ENCODE results near the gene IQSEC1.

DNA sequence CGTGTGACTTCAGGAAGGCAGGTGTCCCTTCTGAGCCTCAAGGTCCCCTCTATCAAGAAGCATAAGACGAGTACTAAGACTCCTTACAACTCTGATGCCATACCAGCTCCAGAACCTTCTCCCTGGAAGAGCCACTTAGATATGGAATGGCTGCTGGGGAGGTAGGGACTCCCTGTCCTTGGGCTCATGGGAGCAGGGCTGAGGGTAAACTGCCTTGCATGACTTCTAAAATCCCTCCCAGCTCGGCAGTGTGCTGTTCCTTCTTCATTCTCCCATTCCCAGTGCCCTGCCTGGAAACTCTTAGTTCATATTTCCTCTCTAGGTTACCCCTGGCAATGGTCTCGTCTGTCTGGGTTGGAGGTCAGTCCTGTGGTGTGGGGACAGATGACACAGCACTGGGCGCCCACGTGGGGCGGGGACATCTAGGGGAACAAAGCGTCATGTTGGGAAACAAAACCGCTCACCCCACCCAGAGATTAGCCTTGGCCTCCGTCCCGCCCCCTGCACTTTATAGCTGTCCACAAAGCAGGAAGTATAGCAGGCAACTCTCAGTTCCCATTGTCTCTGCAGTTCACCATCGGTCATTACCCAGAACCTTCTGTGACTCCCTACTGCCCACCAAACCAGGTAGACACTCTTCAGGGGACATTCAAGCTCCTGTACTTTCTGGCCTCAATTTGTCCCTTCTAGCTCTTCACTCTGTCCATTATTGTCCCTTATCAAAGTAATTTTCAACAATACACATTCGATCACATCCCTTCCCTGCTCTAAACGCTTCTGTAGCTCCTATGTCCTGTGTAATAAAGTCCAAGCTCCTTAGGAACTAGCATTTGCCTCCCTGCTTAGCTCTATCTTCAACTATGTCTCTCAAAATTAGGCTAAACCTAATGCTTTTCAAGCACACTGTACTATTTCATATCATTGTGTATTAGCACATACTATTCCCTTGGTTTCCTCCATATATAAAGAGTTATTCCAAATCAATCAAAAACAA is 73.8 kb downstream of the IQSEC1 start:
- TF ChIP-seq EZH2 (IDR thresholded peaks at IDR 0.05; ENCODE audit: borderline replicate concordance) = no peak
- TF ChIP-seq, protein P1, sequence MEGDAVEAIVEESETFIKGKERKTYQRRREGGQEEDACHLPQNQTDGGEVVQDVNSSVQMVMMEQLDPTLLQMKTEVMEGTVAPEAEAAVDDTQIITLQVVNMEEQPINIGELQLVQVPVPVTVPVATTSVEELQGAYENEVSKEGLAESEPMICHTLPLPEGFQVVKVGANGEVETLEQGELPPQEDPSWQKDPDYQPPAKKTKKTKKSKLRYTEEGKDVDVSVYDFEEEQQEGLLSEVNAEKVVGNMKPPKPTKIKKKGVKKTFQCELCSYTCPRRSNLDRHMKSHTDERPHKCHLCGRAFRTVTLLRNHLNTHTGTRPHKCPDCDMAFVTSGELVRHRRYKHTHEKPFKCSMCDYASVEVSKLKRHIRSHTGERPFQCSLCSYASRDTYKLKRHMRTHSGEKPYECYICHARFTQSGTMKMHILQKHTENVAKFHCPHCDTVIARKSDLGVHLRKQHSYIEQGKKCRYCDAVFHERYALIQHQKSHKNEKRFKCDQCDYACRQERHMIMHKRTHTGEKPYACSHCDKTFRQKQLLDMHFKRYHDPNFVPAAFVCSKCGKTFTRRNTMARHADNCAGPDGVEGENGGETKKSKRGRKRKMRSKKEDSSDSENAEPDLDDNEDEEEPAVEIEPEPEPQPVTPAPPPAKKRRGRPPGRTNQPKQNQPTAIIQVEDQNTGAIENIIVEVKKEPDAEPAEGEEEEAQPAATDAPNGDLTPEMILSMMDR (IDR thresholded peaks at IDR 0.05; ENCODE audit: poor library complexity) = no peak

All from hepatocyte (in vitro differentiated cells).